Measurements from ENCODE around the gene PABPC3.

DNA sequence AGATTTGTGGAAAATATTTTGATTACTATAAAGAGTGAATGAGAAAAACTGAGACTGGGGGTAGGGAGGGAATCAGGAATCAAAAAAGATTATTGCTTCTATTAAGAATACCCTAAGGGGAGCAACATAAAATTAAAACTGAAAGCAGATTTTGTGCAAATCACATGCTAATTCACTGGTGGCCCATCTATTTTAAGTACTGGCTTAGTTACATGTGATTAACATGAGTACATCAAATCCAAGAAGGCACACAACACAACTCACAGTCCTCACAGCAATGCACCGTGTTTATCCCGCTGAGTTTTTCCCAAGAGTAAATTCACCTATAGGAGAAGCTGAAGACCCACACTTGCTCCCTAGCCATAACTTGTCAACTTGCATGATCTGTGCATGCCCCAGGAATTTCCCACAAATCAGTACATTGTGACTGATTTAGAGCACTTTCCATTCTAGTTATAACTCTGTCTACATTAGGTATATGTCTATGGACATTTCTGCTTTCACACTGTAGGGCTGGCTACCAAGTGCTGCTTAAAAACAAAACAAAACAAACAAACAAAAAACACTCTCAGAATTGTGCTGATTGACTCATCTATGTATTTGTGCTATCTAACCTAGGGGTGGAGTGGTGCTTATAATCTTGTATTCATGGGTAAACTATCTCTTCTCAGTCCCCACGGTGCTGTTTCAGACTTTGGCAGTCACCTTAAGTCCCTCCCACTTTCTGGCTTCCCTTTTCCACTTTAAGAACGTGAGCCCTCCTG is 51.9 kb downstream of the PABPC3 start:
- TF ChIP-seq, protein P1, sequence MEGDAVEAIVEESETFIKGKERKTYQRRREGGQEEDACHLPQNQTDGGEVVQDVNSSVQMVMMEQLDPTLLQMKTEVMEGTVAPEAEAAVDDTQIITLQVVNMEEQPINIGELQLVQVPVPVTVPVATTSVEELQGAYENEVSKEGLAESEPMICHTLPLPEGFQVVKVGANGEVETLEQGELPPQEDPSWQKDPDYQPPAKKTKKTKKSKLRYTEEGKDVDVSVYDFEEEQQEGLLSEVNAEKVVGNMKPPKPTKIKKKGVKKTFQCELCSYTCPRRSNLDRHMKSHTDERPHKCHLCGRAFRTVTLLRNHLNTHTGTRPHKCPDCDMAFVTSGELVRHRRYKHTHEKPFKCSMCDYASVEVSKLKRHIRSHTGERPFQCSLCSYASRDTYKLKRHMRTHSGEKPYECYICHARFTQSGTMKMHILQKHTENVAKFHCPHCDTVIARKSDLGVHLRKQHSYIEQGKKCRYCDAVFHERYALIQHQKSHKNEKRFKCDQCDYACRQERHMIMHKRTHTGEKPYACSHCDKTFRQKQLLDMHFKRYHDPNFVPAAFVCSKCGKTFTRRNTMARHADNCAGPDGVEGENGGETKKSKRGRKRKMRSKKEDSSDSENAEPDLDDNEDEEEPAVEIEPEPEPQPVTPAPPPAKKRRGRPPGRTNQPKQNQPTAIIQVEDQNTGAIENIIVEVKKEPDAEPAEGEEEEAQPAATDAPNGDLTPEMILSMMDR (IDR thresholded peaks at IDR 0.05): no peak
- TF ChIP-seq POLR2A (IDR thresholded peaks at IDR 0.05): no peak

Measured in lower leg skin (tissue), 3 donors.